Body of pancreas (tissue), 4 donors: ENCODE data around the gene ERI3. TPM values are rescaled to one million over a fixed set of nuclear protein-coding genes. Genes with fewer than 3 reads are reported as not detected.

ENCODE experiments used
- ATAC-seq: fragments of 150-250 bp; one replicate; pipeline ENCODE4 v1.9.1; 2016
- DNase-seq, 4 donors: peaks; one replicate each; pipeline ENCODE4 v3.0.0-alpha.2; 2019
- H3K27ac ChIP-seq, 4 donors: fragments of 200-600 bp; sonication (generic); 1 replicate in 3 of 4; 2 replicates in 1 of 4; pipeline versions ENCODE4 v1.5.1 to v1.6.1; 2016 to 2019; ENCODE audit warnings: mild to moderate bottlenecking in 1 of 4, mixed read lengths in 1 of 4, moderate library complexity in 1 of 4
- H3K27me3 ChIP-seq, 2 donors: fragments of 200-600 bp; sonication (generic); one replicate each; pipeline ENCODE4 v1.6.0; 2016; ENCODE audit warnings: mild to moderate bottlenecking in 1 of 2
- H3K36me3 ChIP-seq, 2 donors: fragments of 200-600 bp; sonication (generic); replicated peaks in 1 of 2; 2 replicates each; pipeline ENCODE4 v1.5.1; 2016; ENCODE audit warnings: low read depth in 2 of 2; ENCODE audit not compliant: insufficient read depth in 1 of 2
- H3K4me1 ChIP-seq: fragments of 200-600 bp; sonication (generic); one replicate; pipeline ENCODE4 v1.6.0; 2016
- H3K4me3 ChIP-seq, 2 donors: fragments of 200-600 bp; sonication (generic); 1 replicate in 1 of 2; 2 replicates in 1 of 2; pipeline ENCODE4 v1.5.1; 2016 to 2019
- H3K9me3 ChIP-seq, 3 donors: fragments of 200-600 bp; sonication (generic); 1 replicate in 2 of 3; 2 replicates in 1 of 3; pipeline ENCODE4 v1.5.1; 2016
- POLR2A ChIP-seq, 3 donors: fragments of 450-650 bp; IDR thresholded peaks; one replicate each; pipeline ENCODE4 v1.6.1; 2016; ENCODE audit warnings: antibody characterized with exemption in 3 of 3, mild to moderate bottlenecking in 2 of 3
- WGBS, 2 donors: methylation state at CpG; one replicate each; pipeline ENCODE4 v1.1.5; 2017; 5-methylcytosine and 5-hydroxymethylcytosine counted together
- intact Hi-C: fragments of 100-400 bp; cut with DNase I; formaldehyde crosslinking; loops from one replicate; pipeline ENCODE4 v1.15.1; 2023
- total RNA-seq, 2 donors: library from RNA; depleted of rRNA; stranded (reverse); fragments of >200 nt; gene quantifications; one replicate each; pipeline ENCODE4 v1.1.0, GENCODE V29; 2016
- TF ChIP-seq, protein P1 (sequence below), 7 experiments: fragments of 450-650 bp in 4 of 7; fragments of 200-600 bp in 3 of 7; sonication (generic) in 3 of 7; IDR thresholded peaks; one replicate each; pipeline ENCODE4 v1.5.1; 2016 to 2019; ENCODE audit warnings: antibody characterized with exemption in 7 of 7

ERI3 gene
- total RNA-seq, 2 donors from 2014 or later = 17.4 to 59.7 TPM

DNA sequence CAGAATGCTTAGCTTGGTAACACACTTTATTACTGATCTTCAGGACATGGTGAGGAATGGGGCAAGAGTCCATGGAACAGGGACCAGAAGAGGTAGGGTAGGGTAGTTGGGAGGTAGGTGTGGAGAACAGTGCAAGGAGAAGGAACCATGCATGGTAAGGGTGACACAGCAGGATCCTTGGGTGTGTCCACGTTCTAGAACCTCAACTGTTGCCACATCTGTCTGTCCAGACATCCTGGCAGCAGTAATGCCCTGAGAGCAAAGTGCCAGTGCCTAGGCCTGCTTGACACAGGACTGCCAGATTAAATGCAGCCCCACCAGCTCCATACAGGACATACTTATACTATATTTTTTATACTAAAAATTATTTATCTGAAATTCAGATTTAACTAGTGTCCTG, 127.8 kb downstream of the ERI3 start:
- DNase-seq = no peak
- intact Hi-C loops = loop anchor here (10.0 kb wide), 2 partner anchors 358 to 418 kb away; no protein-coding TSS in a partner anchor
- H3K27me3 ChIP-seq = no peaks in the 10 kb centered on the region
- no peaks in the 10 kb centered on the region for H3K4me1 ChIP-seq
- no peak overlapping the region for H3K4me3 ChIP-seq
- no peak for ATAC-seq
- no peak overlapping the region for H3K27ac ChIP-seq
- H3K9me3 ChIP-seq = no peaks in the 10 kb centered on the region
- no peaks in the 10 kb centered on the region for H3K36me3 ChIP-seq
- no peak for TF ChIP-seq POLR2A (IDR thresholded peaks at IDR 0.05)
- TF ChIP-seq, protein P1, sequence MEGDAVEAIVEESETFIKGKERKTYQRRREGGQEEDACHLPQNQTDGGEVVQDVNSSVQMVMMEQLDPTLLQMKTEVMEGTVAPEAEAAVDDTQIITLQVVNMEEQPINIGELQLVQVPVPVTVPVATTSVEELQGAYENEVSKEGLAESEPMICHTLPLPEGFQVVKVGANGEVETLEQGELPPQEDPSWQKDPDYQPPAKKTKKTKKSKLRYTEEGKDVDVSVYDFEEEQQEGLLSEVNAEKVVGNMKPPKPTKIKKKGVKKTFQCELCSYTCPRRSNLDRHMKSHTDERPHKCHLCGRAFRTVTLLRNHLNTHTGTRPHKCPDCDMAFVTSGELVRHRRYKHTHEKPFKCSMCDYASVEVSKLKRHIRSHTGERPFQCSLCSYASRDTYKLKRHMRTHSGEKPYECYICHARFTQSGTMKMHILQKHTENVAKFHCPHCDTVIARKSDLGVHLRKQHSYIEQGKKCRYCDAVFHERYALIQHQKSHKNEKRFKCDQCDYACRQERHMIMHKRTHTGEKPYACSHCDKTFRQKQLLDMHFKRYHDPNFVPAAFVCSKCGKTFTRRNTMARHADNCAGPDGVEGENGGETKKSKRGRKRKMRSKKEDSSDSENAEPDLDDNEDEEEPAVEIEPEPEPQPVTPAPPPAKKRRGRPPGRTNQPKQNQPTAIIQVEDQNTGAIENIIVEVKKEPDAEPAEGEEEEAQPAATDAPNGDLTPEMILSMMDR (IDR thresholded peaks at IDR 0.05) = no peak
- 45 to 62% methylated on average over 1 of the region's 1 CpG for WGBS, 2 donors

DNA sequence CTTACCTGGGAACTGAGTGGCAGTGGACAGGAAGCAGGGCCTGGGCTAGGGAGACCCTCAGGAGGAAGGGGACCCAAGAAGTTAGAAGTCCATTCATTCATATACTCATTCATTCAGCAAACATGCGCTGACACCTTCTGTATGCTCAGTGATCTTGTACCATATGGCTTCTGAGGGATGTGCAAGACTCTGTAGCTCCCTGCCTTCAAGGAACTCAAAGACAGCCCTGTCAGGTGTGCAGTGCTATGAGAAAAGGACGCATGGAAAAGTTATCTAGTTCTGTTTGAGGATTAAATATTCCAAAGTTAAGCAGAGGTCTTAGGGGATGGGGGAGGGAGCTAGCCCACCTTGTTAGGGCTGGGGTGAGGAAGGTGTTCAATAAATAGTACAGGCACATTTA, 129.3 kb downstream of the ERI3 start:
- intact Hi-C loops = loop anchor here (10.0 kb wide), 2 partner anchors 359 to 419 kb away; no protein-coding TSS in a partner anchor
- ATAC-seq (no peak), DNase-seq (no peak)
- no peaks in the 10 kb centered on the region for H3K9me3 ChIP-seq
- TF ChIP-seq, protein P1 (IDR thresholded peaks at IDR 0.05) = no peak
- H3K27me3 ChIP-seq = no peaks in the 10 kb centered on the region
- WGBS, 2 donors = 89 to 92% methylated on average over 2 of the region's 2 CpGs
- no peaks in the 10 kb centered on the region for H3K4me1 ChIP-seq
- peaks cover 0 to 4% of the 10 kb centered on the region in 2 donors for H3K36me3 ChIP-seq
- H3K4me3 ChIP-seq = no peak overlapping the region
- H3K27ac ChIP-seq = no peak overlapping the region

- no peak for TF ChIP-seq POLR2A (IDR thresholded peaks at IDR 0.05)
- TF ChIP-seq, protein P1 (IDR thresholded peaks at IDR 0.05) = no peak
- intact Hi-C loops = loop anchor here (10.0 kb wide), 2 partner anchors 362 to 422 kb away; no protein-coding TSS in a partner anchor
- ATAC-seq = no peak
- 73 to 88% methylated on average over 11 of the region's 11 CpGs for WGBS, 2 donors
- Histone ChIP-seq H3K9me3 (no peaks in the 10 kb centered on the region), H3K27me3 (no peaks in the 10 kb centered on the region), H3K4me3 (no peak overlapping the region), H3K27ac (no peak overlapping the region), H3K4me1 (peaks cover 1% of the 10 kb centered on the region), H3K36me3 (peaks cover 0 to 26% of the 10 kb centered on the region in 2 donors)
- DNase-seq = no peak
Measured at GRCh38 chr1:44223187-44223610, 131.9 kb downstream of the ERI3 start.

DNA sequence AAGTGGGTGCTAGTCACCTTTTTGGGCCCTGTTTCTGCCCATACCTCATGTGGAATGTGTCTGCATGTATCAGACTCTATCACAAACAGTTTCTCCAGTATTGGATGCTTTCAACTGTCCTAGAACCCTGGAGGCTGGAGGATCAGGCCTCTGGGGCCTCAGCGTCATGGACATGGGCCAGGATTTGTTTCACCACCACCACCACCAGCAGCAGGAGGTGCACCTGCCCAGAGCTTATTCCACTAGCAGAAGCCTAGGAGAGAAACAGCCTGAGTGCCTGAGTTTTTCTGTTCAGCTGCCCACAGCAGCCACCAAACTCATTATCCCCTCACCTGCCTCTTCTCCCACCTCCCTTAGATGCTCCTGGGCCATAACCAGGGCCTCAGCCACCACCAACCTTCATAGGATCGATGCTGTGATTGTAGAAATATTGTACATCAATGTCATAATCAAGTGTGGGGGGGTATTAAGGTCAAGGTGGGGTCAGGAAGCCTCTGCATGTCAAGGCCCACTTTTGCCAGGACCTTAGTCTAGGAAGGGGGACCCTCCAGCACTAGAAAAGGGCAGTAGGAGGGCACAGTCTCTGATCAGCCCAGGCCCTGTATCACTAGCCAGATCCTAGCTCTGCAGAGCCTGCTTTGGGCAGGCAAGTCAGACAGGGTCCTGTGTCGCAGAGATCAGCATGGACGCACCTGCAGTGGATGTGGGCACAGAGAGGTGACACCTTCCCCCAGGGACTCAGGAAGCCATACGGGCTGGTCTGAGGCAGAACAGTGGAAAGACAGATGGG, 132.5 kb downstream of the ERI3 start:
- Histone ChIP-seq H3K9me3 (no peaks in the 10 kb centered on the region), H3K4me3 (no peak overlapping the region), H3K27ac (no peak overlapping the region), H3K27me3 (no peaks in the 10 kb centered on the region), H3K4me1 (peaks cover 7% of the 10 kb centered on the region), H3K36me3 (peaks cover 0 to 26% of the 10 kb centered on the region in 2 donors)
- 45 to 70% methylated on average over 3 to 4 of the region's 5 CpGs for WGBS, 2 donors
- TF ChIP-seq, protein P1 (IDR thresholded peaks at IDR 0.05) = no peak
- no peak for TF ChIP-seq POLR2A (IDR thresholded peaks at IDR 0.05)
- ATAC-seq (no peak), DNase-seq (no peak)
- intact Hi-C loops = loop anchor here (10.0 kb wide), 2 partner anchors 362 to 422 kb away; no protein-coding TSS in a partner anchor
